Mesodermal cell (in vitro differentiated cells): ENCODE measurements around the gene FCRL1.

ENCODE experiments used
- H3K27ac ChIP-seq: 2 replicates; pipeline ENCODE4 v1.7.0; 2013; ENCODE audit warnings: mild to moderate bottlenecking, low read depth, low read length, moderate library complexity; ENCODE audit not compliant: severe bottlenecking
- H3K36me3 ChIP-seq: 2 replicates; pipeline ENCODE4 v1.7.1; 2013; ENCODE audit warnings: mild to moderate bottlenecking, low read length, moderate library complexity; ENCODE audit not compliant: control insufficient read depth, insufficient read depth
- H3K4me1 ChIP-seq: one replicate; pipeline ENCODE4 v1.7.1; 2013; ENCODE audit warnings: mild to moderate bottlenecking, low read length; ENCODE audit not compliant: insufficient read depth, control insufficient read depth, poor library complexity, severe bottlenecking
- H3K4me3 ChIP-seq: 2 replicates; pipeline ENCODE4 v1.7.0; 2013; ENCODE audit warnings: low read length, control low read depth, mild to moderate bottlenecking; ENCODE audit not compliant: insufficient read depth, poor library complexity, severe bottlenecking; ENCODE audit errors: extremely low read depth
- H3K9me3 ChIP-seq: 2 replicates; pipeline ENCODE4 v1.7.1; 2013; ENCODE audit warnings: mild to moderate bottlenecking, low read length, moderate library complexity; ENCODE audit not compliant: control insufficient read depth
- WGBS, 2 experiments: methylation state at CpG; one replicate each; pipeline ENCODE4 v1.1.5; 2013; ENCODE audit warnings: missing lambda C conversion rate in 2 of 2; ENCODE audit not compliant: insufficient coverage in 2 of 2; 5-methylcytosine and 5-hydroxymethylcytosine counted together

The FCRL1 gene

GRCh38 chr1:157834430-157834829 lies 14.5 kb upstream of the FCRL1 start:
- Histone ChIP-seq H3K4me1 (no peaks in the 10 kb centered on the region), H3K4me3 (no peak overlapping the region), H3K36me3 (no peaks in the 10 kb centered on the region), H3K9me3 (no peaks in the 10 kb centered on the region), H3K27ac (no peak overlapping the region)
- WGBS, 2 experiments = 90% methylated on average over 11 of the region's 12 CpGs

- no peak overlapping the region for H3K27ac ChIP-seq
- WGBS, 2 experiments = 70 to 100% methylated on average over 1 to 3 of the region's 6 CpGs
- no peaks in the 10 kb centered on the region for H3K4me1 ChIP-seq
- H3K4me3 ChIP-seq = no peak overlapping the region
- no peaks in the 10 kb centered on the region for H3K36me3 ChIP-seq
- H3K9me3 ChIP-seq = no peaks in the 10 kb centered on the region
Measured at GRCh38 chr1:157833145-157833544, 13.2 kb upstream of the FCRL1 start.

GRCh38 chr1:157831968-157832626 lies 12.2 kb upstream of the FCRL1 start:
- Histone ChIP-seq H3K4me1 (no peaks in the 10 kb centered on the region), H3K4me3 (no peak overlapping the region), H3K27ac (peak overlapping the region; percentile 55), H3K9me3 (no peaks in the 10 kb centered on the region), H3K36me3 (no peaks in the 10 kb centered on the region)
- WGBS, 2 experiments = 75 to 85% methylated on average over 1 to 4 of the region's 4 CpGs

- no CpG with 5 or more reads among the region's 2 CpGs for WGBS, 2 experiments
- H3K36me3 ChIP-seq = no peaks in the 10 kb centered on the region
- H3K4me1 ChIP-seq = no peaks in the 10 kb centered on the region
- H3K4me3 ChIP-seq = no peak overlapping the region
- no peak overlapping the region for H3K27ac ChIP-seq
- no peaks in the 10 kb centered on the region for H3K9me3 ChIP-seq
Measured at GRCh38 chr1:157830887-157831286, 11.0 kb upstream of the FCRL1 start.

- H3K27ac ChIP-seq = no peak overlapping the region
- no peak overlapping the region for H3K4me3 ChIP-seq
- H3K4me1 ChIP-seq = no peaks in the 10 kb centered on the region
- no peaks in the 10 kb centered on the region for H3K9me3 ChIP-seq
- H3K36me3 ChIP-seq = no peaks in the 10 kb centered on the region
- 80% methylated on average over 1 of the region's 3 CpGs; no CpG with 5 or more reads in 1 of the 2 experiments for WGBS, 2 experiments
Measured at GRCh38 chr1:157829711-157830110, 9.8 kb upstream of the FCRL1 start.

- no peaks in the 10 kb centered on the region for H3K9me3 ChIP-seq
Measured at GRCh38 chr1:157829210-157829609, 9.3 kb upstream of the FCRL1 start.

GRCh38 chr1:157820299-157820698 lies 379 bp upstream of the FCRL1 start:
- no peaks in the 10 kb centered on the region for H3K36me3 ChIP-seq
- WGBS, 2 experiments = 100% methylated on average over 1 of the region's 2 CpGs; no CpG with 5 or more reads in 1 of the 2 experiments
- H3K4me3 ChIP-seq = no peak overlapping the region
- H3K4me1 ChIP-seq = no peaks in the 10 kb centered on the region
- H3K27ac ChIP-seq = no peak overlapping the region
- H3K9me3 ChIP-seq = no peaks in the 10 kb centered on the region

More at GRCh38 chr1:157829210-157829609, 9.3 kb upstream of the FCRL1 start:
- no peaks in the 10 kb centered on the region for H3K36me3 ChIP-seq
- no peak overlapping the region for H3K4me3 ChIP-seq
- no peak overlapping the region for H3K27ac ChIP-seq
- no peaks in the 10 kb centered on the region for H3K4me1 ChIP-seq

- 86 to 95% methylated on average over 2 of the region's 2 CpGs for WGBS, 2 experiments
Measured at GRCh38 chr1:157819215-157819614, 705 bp downstream of the FCRL1 start.

GRCh38 chr1:157813269-157813668 lies 6.7 kb downstream of the FCRL1 start:
- H3K4me1 ChIP-seq = no peaks in the 10 kb centered on the region
- H3K4me3 ChIP-seq = no peak overlapping the region
- H3K9me3 ChIP-seq = no peaks in the 10 kb centered on the region
- no peak overlapping the region for H3K27ac ChIP-seq
- WGBS, 2 experiments = no CpG with 5 or more reads among the region's 1 CpG
- no peaks in the 10 kb centered on the region for H3K36me3 ChIP-seq

More at GRCh38 chr1:157819215-157819614, 705 bp downstream of the FCRL1 start:
- H3K36me3 ChIP-seq = no peaks in the 10 kb centered on the region
- H3K27ac ChIP-seq = no peak overlapping the region
- H3K4me3 ChIP-seq = no peak overlapping the region
- no peaks in the 10 kb centered on the region for H3K4me1 ChIP-seq
- no peaks in the 10 kb centered on the region for H3K9me3 ChIP-seq

GRCh38 chr1:157806431-157807149 lies 13.3 kb downstream of the FCRL1 start:
- WGBS, 2 experiments = 74 to 81% methylated on average over 2 to 4 of the region's 6 CpGs
- Histone ChIP-seq H3K4me3 (no peak overlapping the region), H3K4me1 (no peaks in the 10 kb centered on the region), H3K36me3 (no peaks in the 10 kb centered on the region), H3K27ac (no peak overlapping the region), H3K9me3 (no peaks in the 10 kb centered on the region)

GRCh38 chr1:157803851-157804250 lies 16.1 kb downstream of the FCRL1 start:
- no peaks in the 10 kb centered on the region for H3K36me3 ChIP-seq
- 83 to 93% methylated on average over 6 to 7 of the region's 7 CpGs for WGBS, 2 experiments
- no peaks in the 10 kb centered on the region for H3K9me3 ChIP-seq
- H3K27ac ChIP-seq = no peak overlapping the region
- H3K4me3 ChIP-seq = no peak overlapping the region
- H3K4me1 ChIP-seq = no peaks in the 10 kb centered on the region
